PFSK-1 (cell line): Measurements from ENCODE around the gene GTPBP1.

Experiments
- FOXP2 ChIP-seq: optimal IDR thresholded peaks from 2 replicates; pipeline ENCODE3; 2011; ENCODE audit warnings: borderline replicate concordance, control low read depth, inconsistent platforms; ENCODE audit not compliant: insufficient read depth; ENCODE audit errors: extremely low read length, extremely low read depth
- POLR2AphosphoS5 ChIP-seq: IDR thresholded peaks from 2 replicates; pipeline ENCODE4 v1.6.1; 2012; ENCODE audit warnings: low read depth, mild to moderate bottlenecking, control low read depth, low read length, moderate library complexity
- REST ChIP-seq, 2 experiments: IDR thresholded peaks; 2 replicates each; pipeline versions ENCODE4 v1.6.1 to v1.8.0; 2011 to 2012; ENCODE audit warnings: low read depth in 2 of 2, low read length in 2 of 2, control low read depth in 1 of 2, inconsistent platforms in 1 of 2, mild to moderate bottlenecking in 1 of 2, moderate library complexity in 1 of 2; ENCODE audit not compliant: insufficient read depth in 1 of 2
- SIN3A ChIP-seq: IDR thresholded peaks from 2 replicates; pipeline ENCODE4 v1.6.1; 2012; ENCODE audit warnings: mild to moderate bottlenecking, low read length, moderate library complexity, borderline replicate concordance; ENCODE audit not compliant: insufficient read depth
- TAF1 ChIP-seq: IDR thresholded peaks from 2 replicates; pipeline ENCODE4 v1.6.1; 2012; ENCODE audit warnings: low read length, control low read depth, borderline replicate concordance; ENCODE audit not compliant: insufficient read depth

GTPBP1 gene

GRCh38 chr22:38753948-38754750 lies 48.4 kb downstream of the GTPBP1 start:
- TF ChIP-seq REST (IDR thresholded peaks at IDR 0.05; ENCODE audit: insufficient read depth in 1 of 2, low read depth in 2 of 2, low read length in 2 of 2) (no peak), TAF1 (no peak), SIN3A (no peak), POLR2AphosphoS5 (no peak), FOXP2 (no peak)

- TF ChIP-seq POLR2AphosphoS5 = no peak
- TF ChIP-seq SIN3A = no peak
These were observed 49.0 kb downstream of the GTPBP1 start for GRCh38 chr22:38754751-38755154.

- TF ChIP-seq TAF1 = peak; percentile 62; the same call in 1 of the 2 replicates
- no peak for TF ChIP-seq FOXP2
- no peak for TF ChIP-seq REST (IDR thresholded peaks at IDR 0.05; ENCODE audit: insufficient read depth in 1 of 2, low read depth in 2 of 2, low read length in 2 of 2)
- no peak for TF ChIP-seq SIN3A
- TF ChIP-seq POLR2AphosphoS5 = no peak
These were observed 49.6 kb downstream of the GTPBP1 start for GRCh38 chr22:38755155-38755910.

GRCh38 chr22:38755911-38756532 lies 50.3 kb downstream of the GTPBP1 start, which contains the start of gene SUN2:
Gene SUN2 (minus strand): TSS chr22:38755998. CDS start chr22:38752628, 3,370 bp downstream.
- TF ChIP-seq FOXP2 (peak; percentile 24), POLR2AphosphoS5 (peak; percentile 48), TAF1 (no peak), SIN3A (no peak), REST (IDR thresholded peaks at IDR 0.05; ENCODE audit: insufficient read depth in 1 of 2, low read depth in 2 of 2, low read length in 2 of 2) (no peak)

GRCh38 chr22:38756711-38757463 lies 51.1 kb downstream of the GTPBP1 start:
- TF ChIP-seq FOXP2 (no peak), POLR2AphosphoS5 (no peak), SIN3A (no peak), TAF1 (no peak), REST (IDR thresholded peaks at IDR 0.05; ENCODE audit: insufficient read depth in 1 of 2, low read depth in 2 of 2, low read length in 2 of 2) (no peak)
